ENCODE data around the gene TAPT1.

TAPT1 gene

DNA sequence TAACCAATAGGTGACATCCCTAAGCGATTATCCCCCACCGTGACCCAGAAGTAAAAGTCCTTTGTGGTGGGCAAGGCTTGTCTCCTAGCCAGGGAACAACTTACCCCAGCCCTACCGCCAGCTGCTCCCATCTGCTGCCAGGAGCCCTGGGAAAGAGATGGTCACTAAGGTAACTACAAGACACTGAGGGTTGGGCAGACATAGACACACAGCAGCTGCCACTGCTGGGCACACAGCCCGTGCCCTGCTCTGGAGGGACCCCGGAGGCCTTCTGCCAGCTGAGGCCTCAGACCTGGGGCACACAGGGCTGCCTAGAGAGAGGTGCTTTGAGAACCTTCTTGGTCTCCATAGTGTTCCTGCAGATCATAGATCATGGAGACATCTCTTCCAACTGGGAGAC lies 89.4 kb downstream of the TAPT1 start:
- no peak for DNase-seq (ENCODE audit: low read depth in 2 of 2)

DNA sequence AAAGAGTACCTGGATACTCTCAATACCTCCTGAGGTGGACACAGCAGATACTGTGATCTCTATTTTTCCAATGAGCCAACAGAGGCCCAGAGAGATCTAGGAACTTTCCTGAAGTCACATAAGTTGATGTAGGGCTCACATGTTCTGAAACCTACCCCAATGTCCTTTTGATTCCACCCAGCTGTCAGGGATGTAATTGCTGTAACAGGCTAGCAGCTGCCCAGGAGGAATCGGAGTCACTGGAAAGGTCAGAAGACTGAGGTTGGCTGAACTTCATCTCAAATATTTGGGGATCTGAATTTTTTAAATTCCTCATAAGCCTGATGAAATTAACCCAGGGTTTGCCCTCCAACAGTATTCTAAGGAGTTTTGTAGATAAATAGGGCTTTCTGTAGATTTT lies 90.0 kb downstream of the TAPT1 start:
- DNase-seq (ENCODE audit: low read depth in 2 of 2): no peak

DNA sequence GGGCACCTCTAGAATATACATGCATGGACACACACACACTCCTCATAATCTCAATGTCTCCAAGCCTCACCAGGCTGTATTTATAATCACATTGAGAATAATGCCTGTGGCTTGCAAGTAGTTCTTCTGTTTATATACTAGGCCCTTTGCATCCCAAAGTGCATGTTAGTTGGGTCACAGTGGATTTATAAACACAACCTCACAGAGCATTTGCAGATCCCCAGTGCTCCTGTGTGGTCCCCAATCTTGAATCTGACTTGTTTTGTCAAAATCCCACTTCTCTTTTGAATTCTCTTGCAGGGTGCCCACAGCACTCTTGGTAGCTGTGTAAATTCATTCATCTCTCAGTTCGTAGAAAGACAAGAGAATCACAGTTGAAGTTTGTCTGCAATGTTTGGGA lies 92.9 kb downstream of the TAPT1 start:
- DNase-seq (ENCODE audit: low read depth in 2 of 2): no peak

DNA sequence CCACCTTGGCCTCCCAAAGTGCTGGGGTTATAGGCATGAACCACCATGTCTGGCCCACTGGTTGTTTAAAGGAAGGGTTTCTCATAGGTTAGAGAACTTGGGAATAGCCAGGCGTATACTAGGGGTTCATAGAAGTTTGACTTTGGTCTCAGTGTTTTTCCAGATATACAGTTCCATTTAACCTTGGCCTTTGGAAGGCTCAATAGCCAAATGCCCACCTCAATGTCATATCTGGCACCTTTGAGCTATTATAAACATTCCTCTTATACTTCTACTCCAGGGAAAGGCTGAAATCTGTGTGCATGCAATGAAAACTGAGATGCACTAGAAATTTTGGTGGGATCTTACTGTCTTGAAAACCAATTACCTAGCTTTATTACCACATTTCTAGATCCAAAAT lies 95.0 kb downstream of the TAPT1 start:
- DNase-seq (ENCODE audit: low read depth in 2 of 2): no peak

DNA sequence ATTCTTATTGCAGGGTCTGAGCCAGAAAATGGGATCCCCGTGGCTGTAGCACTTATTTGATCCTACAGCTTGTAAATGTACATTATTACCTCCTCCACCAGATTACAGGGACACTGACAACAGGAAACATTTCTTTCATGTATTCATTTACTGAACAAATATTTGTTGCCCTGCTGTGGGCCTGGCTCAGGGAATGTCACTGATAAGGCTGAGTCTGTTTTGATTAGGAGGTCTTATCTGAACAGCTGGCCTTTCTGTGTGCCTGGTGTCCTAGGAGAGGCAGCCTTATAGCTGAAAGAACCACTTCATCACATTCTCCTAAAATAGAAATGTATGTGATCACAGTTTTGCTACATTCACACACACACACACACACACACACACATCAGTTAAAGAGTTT lies 96.9 kb downstream of the TAPT1 start:
- DNase-seq (ENCODE audit: low read depth in 2 of 2): no peak

DNA sequence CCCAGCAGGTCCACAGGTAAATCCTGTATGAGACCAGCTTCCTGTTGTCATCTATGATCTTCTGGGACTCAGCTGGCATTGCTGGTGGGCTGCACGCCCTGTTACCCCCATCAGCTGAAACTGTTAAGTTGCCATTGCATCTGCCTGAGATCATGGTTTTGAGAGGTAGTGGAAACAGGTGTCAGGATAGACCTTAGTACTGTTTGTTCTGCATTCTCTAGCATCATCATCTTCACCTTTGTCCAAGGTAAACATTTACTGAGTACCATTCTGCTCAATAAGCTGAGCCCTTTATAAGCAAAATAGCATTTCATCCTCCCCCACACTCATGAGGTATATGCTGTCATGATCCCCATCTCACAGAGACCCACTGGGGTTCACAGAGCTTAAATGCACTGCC lies 99.6 kb downstream of the TAPT1 start:
- no peak for DNase-seq (ENCODE audit: low read depth in 2 of 2)

DNA sequence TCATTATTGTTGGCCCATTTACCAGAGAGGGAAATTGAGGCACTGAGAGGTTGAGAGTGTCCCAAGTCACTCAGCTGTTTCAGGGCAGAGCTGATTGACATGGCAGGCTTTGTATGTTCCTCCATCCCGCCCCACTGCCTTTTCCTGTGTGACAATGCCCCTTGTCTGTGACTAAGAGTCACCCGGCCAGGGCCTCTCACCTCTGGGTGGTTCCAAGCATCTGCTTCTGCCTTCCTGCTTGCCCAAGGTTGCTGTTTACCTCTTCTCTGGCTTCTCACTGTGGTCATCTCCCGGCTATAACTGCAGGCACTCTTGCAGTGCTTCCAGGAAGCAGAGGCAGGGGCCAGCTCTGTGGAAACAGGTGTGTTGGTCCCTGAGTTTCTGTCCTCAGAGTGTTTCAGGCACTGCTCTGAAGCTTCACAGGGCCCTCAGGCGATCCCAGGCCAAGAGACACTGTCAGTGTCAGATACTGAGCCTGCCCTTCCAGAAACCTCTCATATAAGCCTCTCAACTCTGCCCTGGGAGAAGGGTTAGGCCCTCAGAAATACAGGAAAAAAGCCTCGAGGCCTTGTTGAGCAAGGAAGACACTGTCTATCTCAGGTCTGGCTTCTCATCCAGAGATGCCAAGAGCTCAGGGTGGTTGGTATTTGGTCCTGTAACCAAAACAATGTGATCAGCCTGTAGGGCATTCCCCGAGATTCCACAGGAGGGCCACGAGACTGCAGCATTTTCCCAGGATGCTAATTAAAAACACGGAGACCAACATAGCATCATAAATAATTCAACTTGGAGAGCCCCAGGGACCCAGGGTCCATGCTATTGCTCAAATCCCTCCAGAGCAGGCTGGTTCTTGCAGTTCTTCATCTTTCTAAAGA lies 100.5 kb downstream of the TAPT1 start:
- no peak for DNase-seq (ENCODE audit: low read depth in 2 of 2)

DNA sequence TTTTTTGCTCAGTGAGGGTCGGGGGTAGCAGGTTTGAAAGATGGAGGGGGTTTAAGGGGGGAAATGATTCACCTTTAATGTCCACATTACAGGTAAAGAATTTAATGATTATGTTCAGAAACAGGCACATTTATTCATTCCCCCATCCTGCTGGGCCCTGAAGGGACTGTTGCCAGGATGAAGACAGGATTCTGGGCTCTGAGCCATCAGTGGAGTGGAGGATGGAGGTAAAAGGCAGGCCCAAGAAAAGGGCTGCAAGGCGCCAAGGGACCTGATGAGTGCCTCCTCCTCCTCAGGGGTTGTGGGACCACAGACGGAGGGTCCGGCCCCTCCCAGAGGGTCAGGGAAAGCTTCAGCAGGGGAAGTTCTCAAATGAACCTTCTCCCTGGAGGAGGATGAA lies 102.0 kb downstream of the TAPT1 start:
- no peak for DNase-seq (ENCODE audit: low read depth in 2 of 2)

DNA sequence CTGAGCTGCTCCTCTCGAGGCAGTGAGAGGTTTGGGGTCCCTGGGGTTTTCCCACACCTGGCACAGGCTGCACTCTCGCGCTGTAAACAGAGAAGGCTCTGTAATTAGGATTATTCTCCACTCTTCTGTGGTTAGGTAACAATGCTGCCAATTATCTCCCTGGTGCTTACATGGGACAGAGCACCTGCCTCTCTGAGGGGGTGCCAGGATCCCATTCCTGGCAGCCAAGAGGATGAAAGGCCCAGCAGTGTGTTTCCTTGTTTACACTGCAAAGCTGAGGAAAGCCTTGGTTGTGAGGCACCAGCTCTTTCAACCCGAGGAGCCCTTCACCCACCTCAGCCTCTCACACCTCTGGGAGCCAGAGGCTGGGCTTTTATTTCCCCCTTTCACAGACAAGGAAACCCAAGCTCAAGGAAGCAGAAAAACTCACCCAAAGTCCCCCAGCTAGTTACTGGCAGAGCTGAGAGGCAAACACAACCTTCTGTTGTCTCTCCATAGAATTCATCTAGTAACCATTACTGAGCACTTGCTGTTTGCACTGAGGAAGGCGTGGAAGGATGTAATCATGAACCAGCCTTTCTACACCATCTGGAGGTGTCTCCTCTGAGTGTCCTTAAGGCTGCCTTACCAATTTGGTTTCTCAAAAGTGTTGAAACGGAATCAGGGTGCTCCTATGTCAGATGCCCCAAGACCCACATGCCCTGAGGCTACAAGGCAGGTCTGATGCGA lies 102.8 kb downstream of the TAPT1 start:
- no peak for DNase-seq (ENCODE audit: low read depth in 2 of 2)

DNA sequence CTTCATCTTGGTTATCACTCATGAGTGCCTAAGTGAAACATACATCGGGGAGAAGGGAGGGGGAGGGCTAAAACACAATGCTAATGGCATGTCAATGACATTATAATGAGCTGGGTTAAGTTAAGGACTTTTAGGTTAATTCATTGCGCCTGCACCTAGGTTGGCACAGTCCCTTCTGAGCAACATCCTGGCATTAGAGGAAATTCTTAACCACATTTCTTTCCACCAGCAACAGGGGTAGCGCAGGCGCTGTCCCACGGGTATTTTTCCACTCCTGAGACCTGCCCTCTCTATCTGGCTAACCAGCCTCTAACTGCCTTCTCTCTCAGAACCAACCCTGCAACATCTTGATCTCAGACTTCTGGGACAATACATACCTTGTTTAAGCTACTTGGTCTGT lies 103.5 kb downstream of the TAPT1 start:
- no peak for DNase-seq (ENCODE audit: low read depth in 2 of 2)

DNA sequence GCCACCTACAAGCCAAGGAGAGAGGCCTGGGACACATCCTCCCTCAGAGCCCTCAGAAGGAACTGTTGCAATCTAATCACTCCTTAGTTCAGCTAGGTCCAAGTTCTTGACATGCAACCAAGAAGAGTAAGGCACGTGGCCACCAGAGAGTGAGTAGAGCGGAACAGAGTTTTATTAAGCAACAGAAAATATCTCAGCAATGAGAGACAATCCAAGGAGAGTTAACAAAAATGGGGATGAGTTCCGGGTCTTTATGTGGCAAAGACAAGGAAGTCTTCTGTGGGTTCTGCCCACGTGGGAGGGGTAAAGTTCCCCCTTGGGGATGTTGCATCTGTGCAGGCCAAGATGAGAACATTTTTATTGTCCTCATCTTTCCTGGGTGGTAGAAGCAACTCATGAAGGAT lies 104.0 kb downstream of the TAPT1 start:
- no peak for DNase-seq (ENCODE audit: low read depth in 2 of 2)

DNA sequence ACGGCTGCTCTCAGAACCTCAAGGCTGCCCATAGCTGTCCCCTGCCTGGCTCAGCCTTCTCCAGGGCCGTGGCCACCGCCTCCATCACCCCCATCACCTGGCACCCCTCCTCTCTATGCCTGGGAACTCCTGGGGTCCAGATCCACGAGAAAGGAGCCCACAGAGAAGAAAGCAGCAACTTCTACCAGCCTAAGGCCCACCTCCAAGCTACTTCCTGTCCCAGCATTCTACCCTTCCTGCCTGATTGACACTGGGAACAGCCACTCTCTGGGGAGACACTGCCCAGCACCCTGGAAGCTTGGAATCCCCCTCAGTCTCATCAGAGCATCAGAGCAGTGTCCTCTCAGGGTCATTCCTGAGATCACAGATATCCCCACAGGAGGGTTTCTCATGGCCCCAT lies 105.6 kb downstream of the TAPT1 start:
- no peak for DNase-seq (ENCODE audit: low read depth in 2 of 2)

DNA sequence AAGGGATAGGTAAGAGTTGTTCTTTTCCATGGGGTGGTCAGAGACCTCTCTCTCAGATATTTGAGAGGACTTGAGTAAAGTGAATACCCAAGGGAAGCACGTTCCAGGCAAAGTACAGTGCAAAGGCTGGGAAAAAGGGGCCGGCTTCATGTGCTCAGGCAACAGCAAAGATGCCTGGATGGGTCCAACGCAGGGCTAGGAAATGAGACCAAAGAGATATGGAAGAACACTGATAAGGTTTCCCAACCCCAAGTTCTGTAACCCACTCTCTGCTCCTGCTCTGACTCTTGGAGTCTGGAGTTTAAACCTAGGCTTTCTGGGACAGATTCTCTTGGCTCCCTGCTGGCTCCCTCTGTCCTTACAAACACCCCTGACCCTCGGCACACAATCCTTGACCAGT lies 106.3 kb downstream of the TAPT1 start:
- DNase-seq (ENCODE audit: low read depth in 2 of 2): no peak

DNA sequence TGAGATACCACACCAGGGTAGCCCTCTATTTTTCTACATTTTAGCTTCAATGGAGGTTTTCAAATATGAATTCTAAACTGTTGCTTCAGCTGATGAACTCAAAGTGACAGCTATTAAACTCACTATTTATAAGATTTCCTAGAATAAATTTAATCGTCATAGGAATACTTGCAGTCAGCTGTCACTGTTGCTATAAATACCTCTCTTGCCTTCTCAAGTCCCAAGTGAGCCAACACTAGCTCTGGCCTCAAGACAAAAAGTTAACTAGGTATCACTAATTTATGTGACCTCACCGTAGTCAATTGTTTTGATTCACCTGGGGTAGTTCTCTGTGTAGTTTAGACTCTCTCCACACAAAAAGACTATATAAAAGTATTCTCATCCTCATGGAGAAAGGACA lies 108.2 kb downstream of the TAPT1 start:
- DNase-seq (ENCODE audit: low read depth in 2 of 2): no peak

DNA sequence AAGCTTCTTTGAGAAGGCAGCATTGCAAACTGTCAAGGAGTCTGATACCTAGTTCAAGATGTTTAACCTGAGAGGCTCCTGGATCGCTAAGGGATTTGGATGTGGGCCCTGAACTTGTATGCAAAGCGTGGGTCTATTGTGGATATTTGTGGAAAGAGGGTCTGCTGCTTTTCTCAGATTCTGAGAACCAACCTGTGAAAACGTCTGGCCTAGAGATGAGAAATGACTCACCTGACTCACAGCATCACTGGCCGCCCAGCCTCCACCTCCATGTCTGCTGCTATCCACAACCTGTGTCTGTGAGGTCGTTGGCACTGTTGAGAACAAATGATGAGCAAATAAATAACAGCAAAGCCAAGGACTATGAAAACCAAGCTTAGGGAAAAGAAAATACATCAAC lies 109.1 kb downstream of the TAPT1 start:
- no peak for DNase-seq (ENCODE audit: low read depth in 2 of 2)

DNA sequence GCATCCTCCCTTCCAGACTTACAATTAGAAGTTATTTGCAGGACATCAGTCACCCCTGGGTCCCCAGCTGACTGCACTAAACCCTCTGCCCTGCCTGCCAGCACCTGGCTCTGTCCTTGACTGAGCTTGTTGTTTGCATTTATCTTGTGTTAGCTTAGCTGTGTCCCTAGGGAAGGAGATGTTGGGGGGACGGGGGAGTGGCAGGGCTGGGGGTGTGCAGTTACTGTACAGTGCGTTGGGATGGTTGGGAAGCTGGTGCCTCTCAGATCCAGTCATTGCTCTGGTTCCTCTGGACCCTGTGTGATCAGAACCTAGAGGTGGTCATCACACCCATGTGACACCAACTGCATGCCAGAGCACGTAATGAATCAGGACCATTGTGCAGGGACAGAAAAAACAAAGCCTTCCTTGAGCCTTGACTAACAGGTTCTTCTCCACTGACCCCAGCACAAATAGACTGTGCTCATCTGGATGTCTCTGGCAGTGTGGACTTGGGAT lies 109.7 kb downstream of the TAPT1 start:
- no peak for DNase-seq (ENCODE audit: low read depth in 2 of 2)

DNA sequence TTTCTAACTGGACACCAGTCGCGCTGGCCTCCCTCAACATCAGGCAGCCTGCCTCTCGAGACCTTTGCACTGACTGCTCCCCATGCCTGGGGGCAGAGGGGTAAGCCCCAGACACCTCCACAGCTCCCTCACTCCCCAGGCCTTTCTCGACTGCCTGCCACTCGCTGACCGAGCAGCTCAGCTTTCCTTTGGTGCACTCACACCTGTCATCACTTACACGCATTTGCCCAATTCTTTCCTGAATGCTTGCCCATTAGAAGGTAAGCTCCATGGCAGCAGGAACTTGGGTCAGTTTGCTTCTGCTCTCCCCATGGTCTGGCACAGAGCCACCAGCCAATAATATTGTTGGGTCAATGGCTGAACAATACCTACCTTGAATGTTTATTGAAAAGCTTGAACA lies 110.3 kb downstream of the TAPT1 start:
- DNase-seq (ENCODE audit: low read depth in 2 of 2): no peak

DNA sequence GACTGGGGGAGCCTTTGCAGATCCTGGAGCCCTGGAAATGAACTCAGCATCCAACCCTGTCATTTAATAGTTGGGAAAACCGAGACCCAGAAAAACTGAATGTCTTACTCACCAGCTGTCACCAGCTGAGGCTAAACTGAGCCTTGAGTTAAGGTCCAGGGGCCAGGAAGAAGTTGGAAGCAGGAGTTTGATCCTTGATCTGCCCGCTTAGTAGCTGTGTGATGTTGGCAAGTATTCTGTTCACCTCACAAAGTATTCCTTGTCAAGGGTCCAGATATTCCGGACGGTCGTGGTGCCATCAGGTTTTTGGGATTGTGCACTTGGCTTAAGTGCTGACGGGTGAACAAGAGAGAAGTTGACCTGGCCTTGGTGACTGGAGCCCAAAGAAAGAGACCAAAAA lies 111.7 kb downstream of the TAPT1 start:
- no peak for DNase-seq (ENCODE audit: low read depth in 2 of 2)

DNA sequence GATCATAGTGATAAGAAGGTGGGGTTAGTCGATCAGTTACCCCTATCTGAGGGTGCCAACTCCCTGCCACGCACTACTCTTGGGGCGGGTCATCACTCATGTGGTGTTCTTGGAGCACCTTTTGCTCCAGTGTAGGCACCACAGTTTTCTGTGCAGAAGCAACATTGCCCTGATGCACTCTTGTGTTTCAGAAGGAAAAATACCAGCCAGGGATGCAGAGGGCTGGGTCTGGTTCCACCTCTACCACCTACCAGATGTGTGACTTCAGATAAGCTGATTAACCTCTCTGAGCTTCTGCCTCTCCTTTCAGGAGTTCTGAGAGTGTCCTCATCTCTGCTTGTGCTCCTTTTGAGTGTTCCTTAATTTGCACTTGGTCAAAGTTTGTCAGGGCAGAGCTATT lies 112.5 kb downstream of the TAPT1 start:
- no peak for DNase-seq (ENCODE audit: low read depth in 2 of 2)

DNA sequence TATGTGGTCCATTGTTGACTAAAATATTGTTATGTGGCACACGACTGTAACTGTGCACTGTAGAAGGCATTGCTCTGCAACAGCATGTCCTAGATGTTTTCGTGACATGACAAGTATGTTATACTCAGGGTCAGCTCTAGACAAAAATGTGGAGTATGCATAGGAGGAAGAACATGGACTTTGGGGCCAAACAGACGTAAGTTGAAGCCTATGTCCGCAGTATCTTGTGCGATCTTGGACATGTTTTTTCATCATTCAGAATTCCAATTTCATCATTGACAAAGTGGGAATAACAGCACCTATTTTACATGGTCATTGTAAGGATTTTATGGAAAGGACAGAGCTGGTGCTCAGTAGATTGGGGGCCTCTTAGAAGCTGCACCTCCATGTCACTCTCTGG lies 114.7 kb downstream of the TAPT1 start:
- DNase-seq (ENCODE audit: low read depth in 2 of 2): no peak

DNA sequence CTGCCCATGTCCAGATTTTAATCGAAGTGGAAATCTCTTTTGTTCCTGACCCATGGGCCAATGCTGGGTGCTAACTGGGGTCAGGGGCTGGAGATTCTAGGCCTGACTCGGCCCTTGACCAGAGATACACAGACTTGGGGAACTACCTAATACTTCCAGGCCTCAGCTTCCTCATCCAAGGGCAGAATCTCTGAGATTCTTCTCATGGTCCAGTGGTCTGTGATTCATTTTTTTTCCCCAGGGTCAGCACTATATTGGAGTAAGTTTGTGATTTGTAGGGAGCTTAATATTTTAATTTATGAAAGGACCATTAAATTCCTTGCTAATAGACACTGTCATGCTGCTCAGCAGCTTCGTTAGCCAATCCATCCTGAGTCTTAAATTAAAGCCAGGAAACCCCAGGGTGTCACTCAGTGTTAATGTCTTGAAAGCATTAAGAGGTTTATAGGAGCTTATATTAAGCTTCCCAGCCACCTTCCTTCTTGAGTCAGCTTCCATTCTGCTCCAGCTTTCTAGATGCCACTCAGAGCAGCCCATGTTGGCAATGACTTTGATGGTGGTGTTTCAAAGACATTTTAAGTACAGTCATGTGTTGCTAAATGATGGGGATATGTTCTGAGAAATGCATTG lies 115.5 kb downstream of the TAPT1 start:
- DNase-seq (ENCODE audit: low read depth in 2 of 2): no peak
